CD4-positive, alpha-beta T cell treated with Interleukin-17A for 4 hours (primary cell): ENCODE measurements around the gene DCST2.

Source experiments
- DNase-seq: peaks from one replicate; pipeline ENCODE4 v3.0.0-alpha.2; 2020; ENCODE audit warnings: mixed read lengths

DCST2 gene

DNA sequence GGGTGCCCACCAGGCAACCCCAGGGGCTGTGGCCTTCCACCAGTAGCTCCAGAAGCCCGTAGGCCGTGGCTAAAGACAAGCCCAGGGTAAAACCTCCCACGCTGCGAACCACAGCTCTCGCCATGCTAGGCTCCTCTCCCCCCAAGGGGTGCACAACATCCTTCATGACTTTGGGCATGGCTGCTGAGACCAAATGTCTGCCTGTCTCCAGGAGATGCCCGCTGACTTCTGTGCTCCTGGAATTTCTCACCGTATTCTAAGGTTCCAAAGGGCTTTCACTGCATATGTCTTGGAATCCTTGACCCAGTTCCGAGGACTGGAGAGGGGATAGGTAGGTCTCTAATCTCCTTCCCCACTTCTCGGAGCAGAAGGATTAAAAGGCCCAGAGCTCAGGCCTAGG, at the start of gene DCST2, which contains the start of gene DCST1:
Gene DCST2, minus strand, starts transcription at position 258 of the 400 bp plus-strand sequence. Its CDS starts 80 bp downstream, at position 178.
Gene DCST1, plus strand, starts transcription at position 301 of the 400 bp plus-strand sequence. CDS start 213 bp downstream, outside the sequence.
- DNase-seq: no peak

DNA sequence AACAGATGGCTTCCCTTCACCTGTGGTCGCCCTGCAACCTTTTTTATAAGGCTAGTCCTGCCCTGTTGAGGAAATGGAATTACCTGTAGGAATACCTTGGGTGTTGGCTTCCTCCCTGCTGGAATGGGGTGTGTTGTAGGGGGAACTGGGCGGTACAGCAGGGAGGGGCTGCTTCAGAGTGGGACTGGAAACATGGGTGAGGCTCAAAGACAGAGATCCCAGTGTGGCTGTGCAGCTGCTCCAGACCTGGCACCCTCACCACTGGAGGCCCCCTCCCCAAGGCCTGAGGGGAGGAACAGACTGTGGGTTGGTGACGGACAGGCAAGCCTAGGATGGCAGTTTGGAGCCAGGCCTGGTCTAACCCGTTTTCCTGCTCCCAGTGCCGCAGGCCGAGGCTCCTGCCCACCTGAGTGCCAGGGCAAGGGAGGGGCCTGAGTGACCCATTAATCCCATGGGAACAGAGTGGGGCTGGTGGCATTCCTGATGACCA, 49.5 kb upstream of the DCST2 start:
- DNase-seq: no peak

DNA sequence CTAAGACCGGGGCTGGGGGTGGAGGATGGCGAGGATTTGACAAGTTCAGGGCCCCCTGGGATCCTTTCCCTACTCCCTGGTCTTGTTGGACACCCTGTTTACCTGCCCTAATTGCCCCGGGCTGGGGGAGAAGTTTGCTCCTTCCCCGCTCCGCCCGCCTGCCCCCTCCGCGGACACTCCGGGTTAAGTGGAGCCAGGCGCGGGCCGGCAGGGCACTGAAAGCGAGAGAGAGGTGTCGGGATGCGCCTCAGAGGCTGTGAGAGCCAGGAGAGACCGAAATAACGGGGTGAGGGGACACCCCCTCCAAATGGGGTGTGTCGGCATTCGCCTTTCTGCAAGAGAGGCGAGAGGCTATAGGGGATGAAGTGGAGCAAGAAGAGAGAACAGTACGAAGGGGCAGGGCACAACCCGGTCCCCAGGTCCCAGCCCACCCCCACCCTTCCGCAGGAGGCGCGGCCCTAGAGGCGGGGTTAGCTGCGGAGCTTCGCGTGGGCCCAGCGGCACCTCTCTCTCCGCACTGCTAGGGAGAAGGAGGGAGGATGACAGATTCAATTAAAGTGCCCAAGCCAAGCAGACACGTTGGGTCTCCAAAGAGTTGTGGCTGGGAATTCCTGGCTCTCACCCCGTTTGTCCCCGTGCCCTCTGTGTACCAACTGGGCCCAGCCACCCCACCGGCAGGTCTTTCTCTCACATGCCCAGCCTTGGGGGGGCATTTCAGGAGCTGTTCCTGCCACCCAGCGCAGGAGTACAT, 48.9 kb upstream of the DCST2 start:
- DNase-seq: peak; percentile 56

DNA sequence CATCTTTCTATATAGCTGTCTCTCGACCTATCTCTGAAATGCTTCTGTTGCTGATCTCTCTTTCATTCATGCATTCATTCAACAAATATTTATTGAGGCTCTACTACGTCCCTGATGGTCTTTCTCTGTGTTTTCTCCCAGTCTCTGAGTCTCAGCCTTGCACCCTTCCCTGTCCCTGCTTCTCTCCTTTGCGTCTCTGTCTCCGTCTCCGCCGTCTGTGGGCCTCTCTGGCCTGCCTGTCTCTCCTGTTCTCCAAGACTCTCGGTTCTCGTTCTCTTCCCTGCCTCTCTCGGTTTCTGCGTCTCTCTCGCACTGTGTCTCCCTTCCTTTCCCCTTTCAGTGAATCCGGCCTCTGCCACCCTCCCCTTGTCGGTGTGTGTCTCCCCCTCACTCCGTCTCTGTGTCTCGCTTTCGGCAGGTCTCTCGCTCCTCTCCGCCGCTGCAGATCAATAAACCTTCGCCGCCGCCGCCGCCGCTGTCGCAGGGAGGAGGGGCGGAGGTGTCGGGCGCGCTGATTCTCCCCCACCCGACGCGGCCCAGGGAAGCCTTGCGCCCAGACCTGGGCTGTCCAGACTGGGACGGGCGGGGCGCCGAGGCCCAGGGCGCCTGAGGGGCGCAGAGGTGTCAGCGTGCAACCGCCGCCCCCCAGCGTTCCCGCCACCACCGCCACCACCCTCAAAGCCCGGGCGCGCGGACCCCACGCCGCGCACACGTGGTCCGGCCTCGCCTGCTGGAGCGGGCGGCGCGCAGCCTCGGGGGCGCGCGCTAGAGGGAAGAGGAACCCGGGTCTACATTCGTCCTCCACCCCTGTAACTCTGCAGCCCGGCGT, 48.1 kb upstream of the DCST2 start:
- DNase-seq: peak; percentile 57

DNA sequence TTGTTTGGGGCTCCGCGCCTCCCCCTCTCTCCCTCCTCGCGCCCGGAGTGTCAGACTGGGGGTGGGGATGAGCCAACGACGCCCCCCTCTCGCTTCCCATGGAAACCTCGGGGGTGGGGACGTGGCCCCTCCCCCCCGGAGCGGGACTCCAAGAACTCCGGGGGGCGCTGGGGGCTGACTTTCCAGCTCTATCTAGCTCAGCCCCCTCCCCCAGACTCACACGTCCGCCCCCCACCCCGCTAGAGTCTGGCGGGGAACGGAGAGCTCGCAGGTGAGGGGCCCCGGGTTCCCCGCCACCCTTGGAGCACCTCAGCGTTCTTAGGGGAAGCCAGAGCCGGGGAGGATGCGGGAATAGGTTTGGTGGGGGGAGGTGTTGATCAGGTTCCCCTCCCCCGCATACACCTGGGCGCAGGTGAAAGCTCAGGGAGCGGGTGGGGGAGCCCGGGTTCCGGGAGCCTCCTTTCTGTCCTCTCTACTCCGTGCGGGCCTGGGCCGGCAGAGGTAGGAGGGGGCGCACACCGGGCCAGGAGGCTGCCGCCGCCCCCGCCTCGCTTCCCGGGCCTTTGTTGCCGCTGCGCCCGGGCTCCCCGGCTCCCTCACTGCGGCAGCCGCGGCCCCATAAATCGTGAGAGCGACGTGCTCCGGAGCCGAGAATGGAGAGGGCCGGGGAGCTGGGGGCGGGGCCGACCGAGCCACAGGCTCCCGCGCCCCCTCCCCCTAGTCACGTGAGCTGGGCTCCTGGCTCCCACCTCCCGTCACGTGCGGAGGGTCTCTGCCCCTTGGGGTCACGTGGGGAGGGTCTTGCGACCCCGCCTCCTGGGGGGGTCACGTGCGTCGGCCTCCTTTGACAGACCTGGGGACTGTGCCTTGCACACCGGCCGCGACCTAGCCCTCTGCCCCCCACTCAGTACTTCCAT, 47.0 kb upstream of the DCST2 start:
- peak; percentile 61 for DNase-seq

DNA sequence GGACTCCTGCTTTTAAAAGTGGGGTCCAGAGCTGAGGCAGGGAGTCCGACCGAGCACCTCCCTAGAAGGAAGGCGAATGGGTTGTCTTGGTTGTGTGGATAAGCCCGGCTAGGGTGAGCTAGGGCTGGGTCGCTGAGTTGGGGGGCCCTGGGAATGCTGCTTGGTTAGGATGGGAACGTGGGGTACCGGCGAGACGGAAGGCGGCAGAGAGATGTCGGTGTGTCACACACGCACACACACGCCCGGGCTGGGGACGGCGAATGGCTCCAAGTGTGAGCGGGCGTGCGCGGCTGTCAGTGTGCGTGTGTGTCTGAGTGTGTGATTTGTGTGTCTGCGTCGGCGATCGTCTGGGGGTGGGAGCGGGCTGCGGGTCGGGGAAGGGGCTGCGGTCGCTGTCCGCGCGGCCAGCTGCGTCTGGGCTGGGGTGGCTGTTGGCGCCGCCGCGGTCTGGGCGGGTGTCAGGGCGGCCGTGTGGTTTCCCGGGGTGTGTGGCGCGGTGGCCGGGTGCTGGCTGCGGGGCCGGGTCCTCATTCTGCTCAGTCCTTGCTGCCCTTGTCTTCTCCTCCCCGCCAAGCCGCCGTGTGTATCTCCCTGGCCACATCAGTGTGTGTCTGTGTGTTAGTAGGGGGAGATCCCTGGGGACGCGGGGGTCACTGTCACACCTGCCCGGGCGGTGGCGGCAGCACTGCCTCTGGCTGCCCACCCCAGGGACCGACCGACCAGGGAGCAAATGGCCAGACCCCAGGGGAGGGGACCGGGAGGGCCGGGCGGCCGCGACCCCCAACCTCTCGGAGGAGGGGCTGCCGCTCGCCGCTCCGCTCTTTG, 46.1 kb upstream of the DCST2 start:
- peak; percentile 57 for DNase-seq

DNA sequence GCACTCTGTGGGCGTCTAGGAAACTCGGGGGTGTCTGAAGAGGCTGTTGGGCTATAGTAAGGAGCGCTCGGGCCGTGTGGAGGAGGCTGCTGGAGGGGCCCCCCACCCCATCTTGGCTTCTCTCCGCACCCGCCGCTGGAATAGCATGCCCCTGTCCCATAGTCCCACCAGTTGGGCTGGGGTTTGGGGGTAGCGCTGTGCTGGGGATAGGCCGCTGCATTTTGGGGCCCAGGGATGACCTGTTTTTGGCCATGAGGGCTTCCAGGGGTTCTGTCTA, 45.6 kb upstream of the DCST2 start:
- no peak for DNase-seq

DNA sequence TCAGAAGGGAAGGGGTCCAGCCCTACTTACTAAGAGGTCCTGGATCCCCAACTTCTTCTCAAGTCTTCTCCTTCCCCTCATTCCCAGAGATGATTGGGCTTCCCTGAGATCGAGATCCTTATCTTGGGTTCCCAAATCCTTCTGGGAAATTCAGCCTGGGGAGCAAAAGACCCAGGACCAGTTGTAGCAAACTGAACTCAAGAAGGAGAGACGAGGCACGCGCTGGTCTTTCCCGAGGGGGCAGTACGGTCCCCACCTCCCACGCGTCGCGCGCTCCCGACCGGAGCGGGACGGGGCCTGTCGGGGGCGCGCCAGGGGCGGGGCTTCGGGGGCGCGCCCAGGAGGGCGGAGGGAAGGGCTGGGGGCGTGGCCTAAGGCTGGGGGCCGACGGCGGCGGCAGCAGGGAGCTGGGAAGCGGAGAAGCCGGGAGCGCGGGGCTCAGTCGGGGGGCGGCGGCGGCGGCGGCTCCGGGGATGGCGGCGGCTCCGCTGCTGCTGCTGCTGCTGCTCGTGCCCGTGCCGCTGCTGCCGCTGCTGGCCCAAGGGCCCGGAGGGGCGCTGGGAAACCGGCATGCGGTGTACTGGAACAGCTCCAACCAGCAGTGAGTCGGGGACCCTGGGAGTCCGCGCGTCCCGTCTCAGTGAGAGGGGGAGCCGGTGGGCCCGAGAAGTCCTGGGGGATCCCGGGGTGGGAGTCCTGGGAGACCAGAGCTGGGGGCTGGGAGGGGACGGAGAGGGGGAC, 45.1 kb upstream of the DCST2 start, which contains the start of gene EFNA3:
Gene EFNA3, plus strand, starts transcription at position 369 of the 741 bp plus-strand sequence. Its CDS starts 105 bp downstream, at position 474.
- peak; percentile 79 for DNase-seq

DNA sequence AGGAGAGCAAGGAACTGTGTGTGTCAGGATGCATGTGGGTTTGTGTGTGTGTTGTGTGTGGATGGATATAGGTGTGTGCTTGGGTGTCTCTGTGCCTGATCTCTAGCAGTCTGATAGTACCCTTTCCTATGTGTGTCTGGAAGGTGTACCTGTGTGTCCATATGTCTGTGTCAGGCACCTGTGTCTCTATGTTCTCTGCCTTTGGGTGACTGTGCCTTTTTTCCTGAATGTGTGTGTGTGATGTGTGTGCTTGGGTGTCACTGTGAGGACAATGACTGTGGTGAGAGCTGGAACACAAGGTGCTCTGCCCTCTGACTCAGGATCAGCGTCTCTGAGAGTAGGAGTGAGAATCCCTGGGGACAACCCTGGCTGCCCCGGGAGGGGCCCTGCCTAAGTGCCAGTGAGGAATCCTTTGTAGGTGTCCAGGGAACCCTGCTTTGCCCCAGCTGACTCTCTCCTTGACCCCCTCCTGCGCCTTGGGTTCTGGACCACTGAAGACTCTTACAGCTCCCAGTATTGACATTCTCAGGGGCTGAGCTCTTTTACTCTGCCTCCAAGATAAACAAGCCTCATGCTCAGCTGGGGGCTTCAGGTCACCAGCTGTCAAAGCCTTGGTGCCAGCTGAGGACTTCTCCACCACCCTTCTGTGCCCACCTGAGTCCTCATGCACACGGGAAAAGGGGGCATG, 44.3 kb upstream of the DCST2 start:
- no peak for DNase-seq

DNA sequence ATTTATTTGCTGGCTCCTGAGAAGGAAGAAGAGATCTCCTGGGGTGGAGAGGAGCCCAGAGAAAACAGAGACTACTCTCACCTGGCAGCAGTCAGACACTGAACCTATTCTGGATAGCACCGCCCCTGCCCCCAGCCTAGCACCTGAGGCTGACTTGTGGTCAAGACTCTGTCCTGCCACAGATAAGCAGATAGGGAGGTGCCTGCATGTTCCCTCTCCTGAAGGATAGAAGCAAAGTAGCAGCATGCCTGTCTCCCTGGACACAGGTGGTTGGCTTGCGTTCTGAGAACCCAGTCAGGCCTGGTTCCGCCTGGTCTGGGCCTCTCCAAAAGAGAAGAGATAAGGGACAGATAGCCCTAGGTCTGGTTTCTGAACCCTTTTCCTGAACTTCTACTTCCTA, 43.8 kb upstream of the DCST2 start:
- no peak for DNase-seq

DNA sequence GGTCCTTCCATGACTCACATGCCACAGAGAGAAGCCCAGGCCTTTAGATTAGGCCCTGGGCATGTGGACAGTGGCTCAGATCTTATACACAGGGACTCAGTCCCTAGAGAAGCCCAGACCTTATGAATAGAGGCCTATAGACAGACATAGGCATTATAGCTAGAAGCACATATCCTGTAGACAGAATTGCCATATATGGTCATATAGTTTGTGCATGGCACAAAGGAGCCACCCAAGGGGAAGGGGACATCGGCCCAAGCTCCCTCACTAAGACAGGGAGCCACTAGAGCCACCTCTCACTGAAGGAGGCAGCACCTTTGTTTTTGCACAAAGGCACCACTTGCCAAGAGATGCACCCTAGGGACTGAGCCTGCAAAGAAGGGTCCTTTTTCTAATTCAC, 42.8 kb upstream of the DCST2 start:
- no peak for DNase-seq

DNA sequence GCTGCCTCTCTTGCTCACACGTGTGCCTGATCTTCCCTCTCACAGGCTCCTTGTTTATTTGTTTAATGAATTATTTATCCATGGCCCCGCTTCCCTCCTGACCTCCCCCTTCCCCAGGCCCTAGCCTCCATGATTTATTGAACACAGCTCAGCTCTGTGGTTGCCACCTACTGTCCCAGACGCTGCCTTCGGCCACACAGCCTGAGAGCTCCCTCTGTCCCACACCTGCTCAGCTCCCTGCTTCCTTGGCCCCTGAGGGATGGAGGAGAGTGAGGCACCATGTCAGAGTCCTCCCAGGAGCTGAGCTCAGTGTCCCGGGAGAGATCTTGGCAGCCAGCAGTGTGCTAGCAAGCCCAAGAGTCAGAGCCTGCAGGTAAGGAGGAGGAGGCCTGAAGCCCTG, 42.0 kb upstream of the DCST2 start:
- DNase-seq: no peak

DNA sequence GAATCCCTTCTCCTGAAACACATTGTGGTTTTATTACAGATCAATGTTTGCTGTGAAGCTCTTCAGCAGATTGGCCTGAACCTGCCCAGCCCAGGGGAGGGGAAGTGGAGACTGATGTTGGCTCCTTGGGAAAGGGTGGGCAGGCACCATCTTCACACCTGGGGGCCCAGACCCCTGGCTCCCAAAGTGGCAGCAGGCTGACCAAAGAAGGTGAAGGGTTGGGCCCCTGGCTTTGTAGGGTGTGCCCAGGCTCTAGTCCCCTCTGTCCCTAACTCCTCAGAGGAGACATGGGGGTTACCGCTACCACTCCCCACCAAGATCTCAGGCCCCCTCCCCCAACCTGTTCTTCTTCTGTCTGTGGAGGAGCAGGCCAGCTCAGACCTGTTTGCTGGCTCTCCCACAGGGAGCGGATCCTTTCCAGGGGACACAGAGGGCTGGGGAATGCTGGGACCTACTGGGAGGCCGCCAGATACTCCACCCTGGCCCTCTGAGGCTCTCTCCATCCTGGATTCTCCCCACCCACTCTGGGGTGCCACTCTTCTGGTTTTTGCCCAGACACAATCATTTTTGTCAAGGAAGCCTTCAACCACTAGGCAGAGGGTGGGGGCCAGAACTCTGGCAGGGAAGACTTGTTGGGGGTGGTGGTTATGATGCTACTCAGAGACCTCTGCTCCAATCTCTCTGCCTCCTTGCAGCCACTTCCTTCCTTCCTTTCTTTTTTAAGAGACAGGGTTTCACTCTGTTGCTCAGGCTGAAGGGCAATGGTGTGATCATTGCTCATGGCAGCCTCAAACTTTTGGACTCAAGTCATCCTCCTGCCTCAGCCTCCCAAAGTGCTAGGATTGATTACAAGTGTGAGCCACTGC, 40.0 kb upstream of the DCST2 start:
- no peak for DNase-seq

DNA sequence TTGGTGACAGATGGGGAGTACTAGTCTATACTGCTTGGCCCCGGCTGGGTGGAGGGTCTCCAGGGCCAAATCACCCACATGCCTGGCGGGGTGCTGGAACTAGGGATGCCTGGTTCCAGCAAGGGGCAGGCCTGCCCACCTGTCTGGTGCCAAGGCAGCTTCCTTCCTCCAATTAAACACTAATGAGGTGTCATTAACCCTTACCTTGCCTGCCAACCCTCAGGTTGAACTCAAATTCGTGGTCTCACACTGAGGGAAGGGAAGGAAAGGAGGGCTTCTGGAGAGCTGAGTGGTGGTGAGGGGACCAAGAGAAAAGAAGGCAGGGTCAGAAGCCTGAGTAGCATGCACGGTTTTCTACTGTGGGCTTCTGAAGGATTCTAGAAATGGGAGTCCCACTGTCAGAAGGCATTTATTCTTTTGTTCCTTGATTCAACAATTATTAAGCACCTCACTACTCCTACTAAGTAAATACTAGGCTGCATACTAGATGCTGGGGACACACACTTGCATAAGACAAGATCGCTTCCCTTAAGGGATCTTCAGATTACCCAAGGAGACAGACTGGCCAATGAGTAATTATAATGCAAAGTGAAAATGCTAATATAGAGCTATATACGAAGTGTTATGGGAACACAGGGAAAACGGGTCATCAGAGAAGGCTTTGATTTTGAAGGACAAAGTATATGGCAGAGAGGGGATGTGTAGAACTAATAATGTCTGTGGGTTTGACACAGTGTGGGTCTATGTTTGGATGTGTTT, 39.1 kb upstream of the DCST2 start:
- no peak for DNase-seq

DNA sequence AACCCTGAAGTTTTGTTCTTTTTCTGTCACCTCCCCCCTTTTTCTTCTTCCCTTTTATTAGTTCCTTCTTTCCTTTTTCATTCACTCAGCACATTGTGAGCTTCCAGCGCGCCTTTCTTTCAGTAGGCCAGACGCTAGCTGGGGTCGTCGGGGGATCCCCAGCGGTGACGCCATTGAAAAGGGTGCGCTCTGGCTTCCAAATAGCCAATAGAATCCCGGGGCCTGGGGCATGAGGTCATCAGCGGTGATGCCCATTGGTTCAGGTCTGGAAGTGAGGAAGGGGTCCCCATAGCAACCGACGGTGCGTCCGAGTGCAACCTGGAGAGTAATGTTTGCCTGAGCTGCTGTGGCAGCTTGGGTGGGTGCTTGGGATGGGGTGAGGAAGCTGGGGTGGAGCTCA, 38.1 kb upstream of the DCST2 start:
- no peak for DNase-seq

DNA sequence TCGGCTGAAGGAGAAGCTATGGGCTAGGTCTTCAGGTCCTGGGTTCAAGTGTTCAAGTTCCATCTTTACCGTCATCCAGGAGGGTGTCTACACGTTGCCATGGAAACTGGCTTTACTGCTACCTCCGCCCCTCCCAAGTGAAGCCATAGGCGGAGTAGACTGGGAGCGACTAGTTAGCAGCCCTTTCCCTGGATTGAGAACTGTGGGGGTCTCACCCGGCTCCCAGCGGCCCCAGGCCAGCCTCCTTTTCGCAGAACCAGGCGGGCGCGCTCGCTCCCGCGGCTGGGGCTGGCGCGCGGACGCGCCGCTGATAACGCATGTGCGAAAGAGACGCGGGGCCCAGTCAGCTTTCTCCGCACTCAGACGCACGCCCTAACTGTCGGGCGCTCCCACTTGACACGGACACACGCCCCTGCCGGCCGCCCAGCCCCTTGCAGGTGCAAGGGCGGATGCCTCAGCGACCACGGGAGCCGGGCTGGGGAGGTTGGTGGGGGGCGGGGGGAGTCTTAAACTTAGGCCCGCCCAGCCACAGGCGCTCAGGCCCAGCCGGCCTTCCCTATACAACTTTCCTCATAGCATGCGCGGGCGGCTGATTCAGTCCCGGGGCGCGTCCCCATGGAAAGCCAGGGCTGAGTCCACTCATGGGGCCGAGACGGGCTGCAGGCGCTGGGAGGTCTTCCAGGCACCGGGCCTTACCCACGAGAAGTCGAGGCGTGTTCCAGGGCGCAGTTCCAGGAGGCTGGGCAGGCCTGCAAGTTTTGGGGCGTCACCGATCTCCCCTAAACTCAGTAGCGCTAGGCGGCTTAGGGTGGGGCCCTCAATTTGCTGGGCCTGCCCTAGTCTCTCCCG, 37.4 kb upstream of the DCST2 start:
- DNase-seq: peak; percentile 82

DNA sequence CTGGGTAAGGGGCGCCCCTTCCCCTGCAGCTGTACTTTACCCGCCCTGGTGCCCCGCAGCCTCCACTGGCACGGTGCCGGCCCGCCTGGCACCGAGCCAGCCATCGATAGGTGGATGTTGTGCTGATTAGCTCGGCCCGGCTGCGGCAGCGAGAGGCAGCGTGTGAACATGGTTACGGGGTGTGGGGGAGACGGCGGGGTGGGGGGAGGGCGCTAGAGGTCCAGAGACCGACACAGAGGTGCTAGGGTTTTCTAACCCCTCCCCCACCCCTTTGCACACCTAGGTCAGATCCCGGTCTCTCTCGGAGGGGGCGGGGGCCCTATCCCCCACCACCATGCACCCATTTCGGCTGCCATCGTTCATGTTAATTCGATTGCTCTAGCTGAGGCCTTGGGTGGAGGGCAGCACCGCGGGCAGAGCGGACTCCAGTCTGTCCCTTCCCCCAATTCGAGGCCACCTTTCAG, 36.6 kb upstream of the DCST2 start:
- DNase-seq: no peak
